Measurements from ENCODE around the gene LRCH3.
A peak's percentile ranks its signal among the peaks of the same experiment; 100 is the strongest.

The LRCH3 gene

GRCh38 chr3:197829397-197830045 lies 38.5 kb downstream of the LRCH3 start:
- TF ChIP-seq CTCF (IDR thresholded peaks at IDR 0.05; ENCODE audit: control extremely low read depth, extremely low read depth, low read depth, missing control alignments) = no peak

DNA sequence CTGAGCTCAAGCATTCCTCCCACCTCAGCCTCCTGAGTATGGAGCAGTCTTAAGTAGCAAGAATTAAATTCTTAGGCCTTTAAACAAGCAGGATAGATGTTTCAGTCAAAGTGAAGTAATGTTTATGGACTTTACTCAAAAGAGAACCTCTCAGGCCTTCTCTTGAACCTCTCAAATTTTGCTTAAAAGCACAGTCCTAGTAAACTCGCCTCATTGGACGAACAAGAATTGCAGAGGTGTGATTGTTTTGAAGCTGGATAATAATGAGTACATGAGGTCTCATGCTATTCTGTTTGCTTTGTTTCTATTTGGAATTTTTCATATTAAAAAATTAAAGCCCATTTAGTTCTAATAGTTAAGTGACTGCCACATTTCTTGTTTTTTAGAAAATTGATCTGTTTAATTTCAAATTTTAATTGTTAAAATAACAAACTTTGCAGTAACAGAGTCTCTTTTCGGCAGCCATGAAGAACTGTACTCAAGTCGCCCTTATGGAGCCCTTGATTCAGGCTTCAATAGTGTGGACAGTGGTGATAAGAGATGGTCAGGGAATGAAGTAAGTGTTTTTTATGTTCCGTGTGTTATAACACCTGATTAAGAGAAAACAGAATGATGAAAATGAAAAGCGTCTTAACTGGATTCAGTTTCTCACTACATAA lies 39.4 kb downstream of the LRCH3 start:
- ChIA-PET POLR2A (no interaction called here), CTCF (no interaction called here)
- no peak for DNase-seq (ENCODE audit: extremely low spot score)
- TF ChIP-seq CTCF (IDR thresholded peaks at IDR 0.05; ENCODE audit: control extremely low read depth, extremely low read depth, low read depth, missing control alignments) = no peak

More at GRCh38 chr3:197829397-197830045, 38.5 kb downstream of the LRCH3 start:
- DNase-seq (ENCODE audit: extremely low spot score) = no peak
- POLR2A ChIA-PET = no interaction called here
- CTCF ChIA-PET = no interaction called here

GRCh38 chr3:197830967-197831313 lies 39.9 kb downstream of the LRCH3 start:
- ChIA-PET POLR2A (no interaction called here), CTCF (no interaction called here)
- no peak for TF ChIP-seq CTCF (IDR thresholded peaks at IDR 0.05; ENCODE audit: control extremely low read depth, extremely low read depth, low read depth, missing control alignments)
- no peak for DNase-seq (ENCODE audit: extremely low spot score)

- ChIA-PET CTCF (interaction anchor here (1.7 kb wide), 1 partner anchor 14 kb away, joined by 4 read pairs; no protein-coding TSS in a partner anchor), POLR2A (no interaction called here)
- TF ChIP-seq CTCF (IDR thresholded peaks at IDR 0.05; ENCODE audit: control extremely low read depth, extremely low read depth, low read depth, missing control alignments) = no peak
- peak; percentile 53 for DNase-seq (ENCODE audit: extremely low spot score)
Observed at GRCh38 chr3:197833930-197834715, 43.1 kb downstream of the LRCH3 start.

DNA sequence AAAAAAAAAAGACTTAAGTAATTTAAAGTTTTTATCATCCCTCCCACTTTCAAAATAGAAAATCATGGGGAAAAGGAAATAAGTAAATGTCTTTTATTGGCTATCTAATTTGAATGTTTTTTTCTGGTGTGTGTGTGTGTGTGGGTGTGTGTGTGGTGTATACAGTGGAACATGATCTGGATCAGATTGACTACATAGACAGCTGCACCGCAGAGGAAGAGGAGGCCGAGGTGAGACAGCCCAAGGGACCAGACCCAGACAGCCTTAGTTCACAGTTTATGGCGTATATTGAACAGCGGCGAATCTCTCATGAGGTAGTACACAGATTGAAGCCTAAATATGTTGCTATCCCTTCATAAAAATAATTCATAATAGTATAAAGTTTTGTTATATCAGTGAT lies 44.5 kb downstream of the LRCH3 start:
- ChIA-PET CTCF (no interaction called here), POLR2A (no interaction called here)
- DNase-seq (ENCODE audit: extremely low spot score) = peak; percentile 46
- TF ChIP-seq CTCF (IDR thresholded peaks at IDR 0.05; ENCODE audit: control extremely low read depth, extremely low read depth, low read depth, missing control alignments) = no peak

- ChIA-PET POLR2A (no interaction called here), CTCF (interaction anchor here (0.9 kb wide), 1 partner anchor 16 kb away, joined by 3 read pairs; no protein-coding TSS in a partner anchor)
- DNase-seq (ENCODE audit: extremely low spot score) = no peak
- TF ChIP-seq CTCF (IDR thresholded peaks at IDR 0.05; ENCODE audit: control extremely low read depth, extremely low read depth, low read depth, missing control alignments) = no peak
Observed at GRCh38 chr3:197836244-197836643, 45.2 kb downstream of the LRCH3 start.
